Suprapubic skin (tissue), 3 donors: ENCODE results near the gene PTGR3.

Experiments used
- CTCF ChIP-seq, 2 donors: fragments of 200-600 bp in 1 of 2; fragments of 450-650 bp in 1 of 2; sonication (generic) in 1 of 2; IDR thresholded peaks; one replicate each; pipeline ENCODE4 v1.5.1; 2016 to 2019; ENCODE audit warnings: antibody characterized with exemption in 2 of 2, mild to moderate bottlenecking in 1 of 2, moderate library complexity in 1 of 2
- EP300 ChIP-seq: sonication (generic); formaldehyde crosslinking; IDR thresholded peaks from one replicate; pipeline ENCODE4 v1.6.1; 2017; ENCODE audit warnings: antibody characterized with exemption

- TF ChIP-seq CTCF (IDR thresholded peaks at IDR 0.05) (no peak), EP300 (no peak)
These were observed 41.5 kb upstream of the PTGR3 start for GRCh38 chr18:75250471-75250821.
